H1 (cell line): Measurements from ENCODE around the gene POLD1. TPM values are rescaled to one million over a fixed set of nuclear protein-coding genes. Genes with fewer than 3 reads are reported as not detected.

Source experiments
- CTCF ChIA-PET: fragments of 300-600 bp; sonication (Branson Sonifier 250); formaldehyde crosslinking; loops from one replicate; lab custom pipeline; 2021; ENCODE audit not compliant: partially characterized antibody; lab: Charles Lee
- POLR2A ChIA-PET: fragments of 300-600 bp; sonication (Branson Sonifier 250); formaldehyde crosslinking; loops from one replicate; lab custom pipeline; 2021; ENCODE audit warnings: inconsistent platforms; ENCODE audit not compliant: partially characterized antibody; lab: Charles Lee
- DNase-seq, 2 experiments: peaks; one replicate each; pipeline versions ENCODE4 v3.0.0 to v3.0.0-alpha.2; 2010 to 2022; ENCODE audit warnings: low spot score in 2 of 2, low read depth in 1 of 2, mixed read lengths in 1 of 2
- FAIRE-seq: peaks from 2 replicates; lab custom pipeline; 2011; peaks lifted over from hg19 to GRCh38; lab: Jason Lieb, UNC
- H2AFZ ChIP-seq: 2 replicates; pipeline ENCODE4 v1.8.1; 2012; ENCODE audit warnings: low read length, inconsistent platforms
- H2AK5ac ChIP-seq: 2 replicates; pipeline ENCODE4 v1.6.1; 2013; ENCODE audit warnings: low read depth, low read length
- H2BK120ac ChIP-seq: replicated peaks from 2 replicates; pipeline ENCODE3; 2013; ENCODE audit warnings: low read depth, low read length, inconsistent platforms
- H2BK12ac ChIP-seq: 2 replicates; pipeline ENCODE4 v1.6.1; 2013; ENCODE audit warnings: low read depth, low read length
- H2BK15ac ChIP-seq: 2 replicates; pipeline ENCODE4 v1.6.1; 2013; ENCODE audit warnings: low read length
- H2BK20ac ChIP-seq: 2 replicates; pipeline ENCODE4 v1.6.1; 2013; ENCODE audit warnings: low read length
- H2BK5ac ChIP-seq: 2 replicates; pipeline ENCODE4 v1.6.1; 2013; ENCODE audit warnings: low read depth, low read length
- H3K14ac ChIP-seq: 2 replicates; pipeline ENCODE4 v1.6.1; 2013; ENCODE audit warnings: inconsistent platforms; ENCODE audit not compliant: insufficient read length
- H3K18ac ChIP-seq: 2 replicates; pipeline ENCODE4 v1.6.1; 2013; ENCODE audit warnings: low read length; ENCODE audit errors: extremely low read depth
- H3K23ac ChIP-seq: 2 replicates; pipeline ENCODE4 v1.6.1; 2013; ENCODE audit warnings: inconsistent platforms; ENCODE audit not compliant: insufficient read length
- H3K23me2 ChIP-seq: 2 replicates; pipeline ENCODE4 v1.6.1; 2013; ENCODE audit warnings: low read depth, low read length
- H3K27ac ChIP-seq: 2 replicates; pipeline ENCODE4 v1.6.1; 2011; ENCODE audit warnings: low read depth, low read length, inconsistent platforms
- H3K27me3 ChIP-seq, 4 experiments: replicated peaks in 1 of 4; 1 replicate in 1 of 4; 2 replicates in 3 of 4; pipeline versions ENCODE4 v1.6.1 to v1.8.1; 2011 to 2013; ENCODE audit warnings: low read length in 3 of 4, mild to moderate bottlenecking in 3 of 4, inconsistent platforms in 2 of 4, mixed read lengths in 2 of 4, moderate library complexity in 1 of 4; ENCODE audit not compliant: control insufficient read depth in 3 of 4, insufficient read depth in 3 of 4; ENCODE audit errors: extremely low read depth in 1 of 4
- H3K36me3 ChIP-seq, 4 experiments: 2 replicates each; pipeline versions ENCODE4 v1.6.1 to v1.8.1; 2011 to 2013; ENCODE audit warnings: mild to moderate bottlenecking in 4 of 4, low read length in 3 of 4, moderate library complexity in 2 of 4, control low read depth in 1 of 4, inconsistent platforms in 1 of 4; ENCODE audit not compliant: insufficient read depth in 4 of 4, control insufficient read depth in 2 of 4
- H3K4ac ChIP-seq: replicated peaks from 2 replicates; pipeline ENCODE3; 2013; ENCODE audit warnings: low read length, low read depth, mixed read lengths, inconsistent platforms; ENCODE audit not compliant: insufficient read length
- H3K4me1 ChIP-seq, 4 experiments: replicated peaks in 1 of 4; 1 replicate in 1 of 4; 2 replicates in 3 of 4; pipeline versions ENCODE4 v1.6.1 to v1.8.1; 2011 to 2013; ENCODE audit warnings: low read length in 3 of 4, inconsistent platforms in 2 of 4, mixed read lengths in 1 of 4; ENCODE audit not compliant: insufficient read depth in 4 of 4, control insufficient read depth in 3 of 4
- H3K4me2 ChIP-seq, 2 experiments: 2 replicates each; pipeline versions ENCODE4 v1.6.1 to v1.8.1; 2011 to 2013; ENCODE audit warnings: low read depth in 2 of 2, low read length in 2 of 2, control low read depth in 1 of 2, inconsistent platforms in 1 of 2, mild to moderate bottlenecking in 1 of 2; ENCODE audit not compliant: insufficient read depth in 1 of 2
- H3K4me3 ChIP-seq, 4 experiments: fragments of 200-600, 300-600 bp in 1 of 4; sonication (generic), shearing (Covaris generic), sonication (Bioruptor Twin) in 1 of 4; 2 replicates each; pipeline versions ENCODE4 v1.5.1 to v1.8.1; 2011 to 2016; ENCODE audit warnings: low read length in 4 of 4, low read depth in 3 of 4, control low read depth in 2 of 4, inconsistent platforms in 2 of 4, mild to moderate bottlenecking in 2 of 4, mixed read lengths in 1 of 4, moderate library complexity in 1 of 4; ENCODE audit not compliant: insufficient read depth in 2 of 4; ENCODE audit errors: extremely low read depth in 1 of 4
- H3K56ac ChIP-seq: replicated peaks from 2 replicates; pipeline ENCODE3; 2013; ENCODE audit warnings: low read depth, mild to moderate bottlenecking, mixed read lengths, low read length, inconsistent platforms; ENCODE audit not compliant: insufficient read length
- H3K79me1 ChIP-seq: 2 replicates; pipeline ENCODE4 v1.6.1; 2013; ENCODE audit warnings: low read depth, low read length, control low read depth
- H3K79me2 ChIP-seq, 2 experiments: 2 replicates each; pipeline versions ENCODE4 v1.6.1 to v1.8.1; 2012 to 2013; ENCODE audit warnings: low read length in 2 of 2, mild to moderate bottlenecking in 2 of 2, inconsistent platforms in 1 of 2; ENCODE audit not compliant: insufficient read depth in 2 of 2, control insufficient read depth in 1 of 2
- H3K9ac ChIP-seq, 4 experiments: replicated peaks in 1 of 4; 1 replicate in 1 of 4; 2 replicates in 3 of 4; pipeline versions ENCODE4 v1.6.1 to v1.8.1; 2011 to 2013; ENCODE audit warnings: low read depth in 3 of 4, low read length in 3 of 4, control low read depth in 2 of 4, mild to moderate bottlenecking in 2 of 4, moderate library complexity in 2 of 4, inconsistent platforms in 1 of 4; ENCODE audit errors: extremely low read depth in 1 of 4
- H3K9me3 ChIP-seq, 2 experiments: 2 replicates each; pipeline versions ENCODE4 v1.6.1 to v1.8.1; 2012 to 2013; ENCODE audit warnings: mild to moderate bottlenecking in 2 of 2, moderate library complexity in 2 of 2, control low read depth in 1 of 2, inconsistent platforms in 1 of 2, low read depth in 1 of 2, low read length in 1 of 2, mixed read lengths in 1 of 2; ENCODE audit not compliant: insufficient read depth in 2 of 2
- H4K20me1 ChIP-seq, 2 experiments: replicated peaks in 1 of 2; 2 replicates each; pipeline versions ENCODE3 to v1.8.1; 2011 to 2013; ENCODE audit warnings: inconsistent platforms in 2 of 2, low read length in 2 of 2, mild to moderate bottlenecking in 1 of 2; ENCODE audit not compliant: insufficient read depth in 2 of 2, control insufficient read depth in 1 of 2
- H4K5ac ChIP-seq: 2 replicates; pipeline ENCODE4 v1.6.1; 2013; ENCODE audit warnings: low read length, low read depth, mixed read lengths, inconsistent platforms; ENCODE audit not compliant: insufficient read length
- H4K8ac ChIP-seq: 2 replicates; pipeline ENCODE4 v1.8.0; 2013; ENCODE audit warnings: mild to moderate bottlenecking, moderate library complexity, low read length, inconsistent platforms; ENCODE audit not compliant: insufficient read depth; ENCODE audit errors: extremely low read depth
- H4K91ac ChIP-seq: replicated peaks from 2 replicates; pipeline ENCODE3; 2013; ENCODE audit warnings: low read length, mixed read lengths, inconsistent platforms; ENCODE audit not compliant: insufficient read length
- ASH2L ChIP-seq: fragments of 200-600, 300-600 bp; sonication (generic); IDR thresholded peaks from one replicate; pipeline ENCODE4 v1.7.1; 2017; ENCODE audit warnings: low read length
- ATF2 ChIP-seq: IDR thresholded peaks from 2 replicates; pipeline ENCODE4 v1.6.1; 2012; ENCODE audit warnings: low read length, inconsistent platforms
- BACH1 ChIP-seq: IDR thresholded peaks from 2 replicates; pipeline ENCODE4 v1.6.1; 2012; ENCODE audit warnings: low read length, improper control_type of control experiment
- BCL11A ChIP-seq, 2 experiments: IDR thresholded peaks; one replicate each; pipeline ENCODE4 v1.6.1; 2011; ENCODE audit warnings: low read depth in 2 of 2, low read length in 2 of 2, mild to moderate bottlenecking in 2 of 2
- CBX5 ChIP-seq: fragments of 300-800, 300-1000 bp; sonication (generic); IDR thresholded peaks from 2 replicates; pipeline ENCODE4 v1.7.1; 2016; ENCODE audit warnings: antibody characterized with exemption, low read length, low read depth
- CEBPB ChIP-seq: IDR thresholded peaks from 2 replicates; pipeline ENCODE4 v1.6.1; 2012; ENCODE audit warnings: low read depth, low read length
- CREB1 ChIP-seq: IDR thresholded peaks from 2 replicates; pipeline ENCODE4 v1.6.1; 2012; ENCODE audit warnings: inconsistent platforms
- JUND ChIP-seq: IDR thresholded peaks from 2 replicates; pipeline ENCODE4 v1.6.1; 2011; ENCODE audit warnings: mild to moderate bottlenecking, improper control_type of control experiment, low read length
- POLR2AphosphoS5 ChIP-seq: IDR thresholded peaks from 2 replicates; pipeline ENCODE4 v1.6.1; 2011; ENCODE audit warnings: low read depth, low read length
- RNF2 ChIP-seq: fragments of 200-900, 300-1000 bp; sonication (generic); IDR thresholded peaks from 2 replicates; pipeline ENCODE4 v1.7.1; 2016; ENCODE audit warnings: borderline replicate concordance, low read depth, mild to moderate bottlenecking, antibody characterized with exemption, low read length; ENCODE audit not compliant: poor library complexity, severe bottlenecking; ENCODE audit errors: missing control alignments
- RXRA ChIP-seq: IDR thresholded peaks from 2 replicates; pipeline ENCODE4 v1.6.1; 2011; ENCODE audit warnings: low read depth, mild to moderate bottlenecking, low read length, moderate library complexity; ENCODE audit not compliant: insufficient read depth
- SIRT6 ChIP-seq: IDR thresholded peaks from one replicate; pipeline ENCODE4 v1.7.1; 2012; ENCODE audit warnings: low read length, inconsistent platforms
- SUZ12 ChIP-seq: fragments of 200-600 bp; sonication (generic); IDR thresholded peaks from 2 replicates; pipeline ENCODE4 v1.6.1; 2012; ENCODE audit warnings: mild to moderate bottlenecking, inconsistent platforms, low read length, moderate library complexity, mixed read lengths
- YY1 ChIP-seq: IDR thresholded peaks from 2 replicates; pipeline ENCODE4 v1.6.1; 2011; ENCODE audit warnings: low read depth, mild to moderate bottlenecking, low read length
- WGBS, 2 experiments: shearing (Covaris generic) in 1 of 2; methylation state at CpG; one replicate each; pipeline versions ENCODE4 v1.1.6 to v1.1.7; 2013 to 2015; ENCODE audit warnings: low lambda C conversion rate in 2 of 2, mixed read lengths in 2 of 2, inconsistent platforms in 1 of 2, low coverage in 1 of 2, missing lambda C conversion rate in 1 of 2; ENCODE audit not compliant: insufficient replicate concordance in 2 of 2, insufficient coverage in 1 of 2, insufficient read length in 1 of 2; ENCODE audit errors: extremely low coverage in 1 of 2, missing lambda C conversion rate in 1 of 2; 5-methylcytosine and 5-hydroxymethylcytosine counted together
- polyA plus RNA-seq, 7 experiments: library from polyadenylated mRNA; depleted of rRNA in 3 of 7; stranded (reverse) in 5 of 7; unstranded in 2 of 7; fragments of >200 nt in 5 of 7; fragments of 200-250 nt in 2 of 7; gene quantifications; 1 replicate in 5 of 7; 2 replicates in 1 of 7; 4 replicates in 1 of 7; pipeline versions ENCODE4 v1.2.1 to v1.2.3, GENCODE V29; 2011 to 2013; ENCODE audit warnings: missing spikeins in 2 of 7, mixed read lengths in 2 of 7
- total RNA-seq: library from RNA; stranded (reverse); fragmentation: NEBNext Ultra II Directional; extraction: Animal tissue kit (Norgen Biotek cat#: 25700); gene quantifications from 2 replicates; pipeline ENCODE4 v1.2.1, GENCODE V29; 2021

The POLD1 gene
- total and polyA plus RNA-seq, 2 of the 8 experiments (the other 6 are each of a cell fraction or from before 2014, with no cell fraction given): 141 to 142 TPM

GRCh38 chr19:50447750-50448149, 63.6 kb downstream of the POLD1 start:
- POLR2A ChIA-PET: interaction anchor here (1.0 kb wide), 2 partner anchors 12 to 20 kb away, joined by 3 read pairs; no protein-coding TSS in a partner anchor
- TF ChIP-seq POLR2AphosphoS5: no peak
- no peak for TF ChIP-seq SUZ12
- TF ChIP-seq YY1: no peak
- no peak for TF ChIP-seq RXRA
- TF ChIP-seq ASH2L: no peak
- TF ChIP-seq RNF2: no peak
- no peak for TF ChIP-seq JUND
- no peak for TF ChIP-seq SIRT6
- no peak for TF ChIP-seq CBX5
- TF ChIP-seq CREB1: no peak
- no peak for TF ChIP-seq ATF2
- TF ChIP-seq CEBPB: no peak
- TF ChIP-seq BACH1: no peak
- TF ChIP-seq BCL11A (IDR thresholded peaks at IDR 0.05; ENCODE audit: low read depth in 2 of 2, low read length in 2 of 2): no peak

More at GRCh38 chr19:50447750-50448149, 63.6 kb downstream of the POLD1 start:
- Histone ChIP-seq H3K4me2 (no peak overlapping the region), H3K9ac (no peak overlapping the region), H3K9me3 (no peaks in the 10 kb centered on the region), H4K91ac (no peak overlapping the region), H3K18ac (no peak overlapping the region), H2BK120ac (no peak overlapping the region), H2BK20ac (no peak overlapping the region), H4K20me1 (no peaks in the 10 kb centered on the region), H3K4me3 (no peak overlapping the region), H3K14ac (no peak overlapping the region), H2AFZ (no peak overlapping the region), H2BK12ac (no peak overlapping the region), H3K79me1 (no peaks in the 10 kb centered on the region), H2BK5ac (no peak overlapping the region), H2BK15ac (no peak overlapping the region), H3K27me3 (no peaks in the 10 kb centered on the region), H3K56ac (no peak overlapping the region), H3K23ac (no peak overlapping the region), H3K4me1 (peaks cover 0 to 7% (median 0%) of the 10 kb centered on the region in 4 experiments; a peak in 1 of 7 replicates), H3K79me2 (no peaks in the 10 kb centered on the region), H3K27ac (no peak overlapping the region), H2AK5ac (no peak overlapping the region), H3K23me2 (peaks cover 5% of the 10 kb centered on the region; the same call in 1 of the 2 replicates), H3K36me3 (no peaks in the 10 kb centered on the region), H4K8ac (no peak overlapping the region), H4K5ac (no peak overlapping the region), H3K4ac (no peak overlapping the region)
- DNase-seq (no peak), FAIRE-seq (no peak)
- CTCF ChIA-PET: interaction anchor here (0.8 to 3.7 kb wide), 5 partner anchors 10 to 18 kb away, joined by 3 to 14 read pairs (median 6); no protein-coding TSS in a partner anchor
- 90% methylated on average over 10 of the region's 10 CpGs; no CpG with 5 or more reads in 1 of the 2 experiments for WGBS, 2 experiments
